Upper lobe of right lung (tissue), 1 donor: ENCODE results near the gene DEFB113. TPM values are rescaled to one million over a fixed set of nuclear protein-coding genes. Genes with fewer than 3 reads are reported as not detected.
"Not testable (repeated sequence)": the region's sequence is repeated elsewhere in the genome, so short reads cannot be mapped to it uniquely, and the experiment has no call there.

ENCODE experiments used
- ATAC-seq: fragments of 200-7000 bp; cut with Tn5 transposase; one replicate; pipeline ENCODE4 v1.9.1; 2020; ENCODE audit warnings: mild to moderate bottlenecking, moderate library complexity
- DNase-seq: peaks from one replicate; pipeline ENCODE4 v3.0.0-alpha.2; 2020
- H3K27ac ChIP-seq: fragments of 200-600 bp; one replicate; pipeline ENCODE4 v1.8.0; 2022
- H3K27me3 ChIP-seq: fragments of 200-600 bp; one replicate; pipeline ENCODE4 v1.8.0; 2022; ENCODE audit warnings: mild to moderate bottlenecking
- H3K36me3 ChIP-seq: fragments of 200-600 bp; one replicate; pipeline ENCODE4 v1.8.0; 2022
- H3K4me1 ChIP-seq: fragments of 200-600 bp; one replicate; pipeline ENCODE4 v1.8.0; 2022
- H3K4me3 ChIP-seq: fragments of 200-600 bp; one replicate; pipeline ENCODE4 v1.8.0; 2022; ENCODE audit warnings: mild to moderate bottlenecking
- H3K9me3 ChIP-seq: fragments of 200-600 bp; one replicate; pipeline ENCODE4 v1.8.0; 2022
- intact Hi-C: fragments of 100-400 bp; cut with DNase I; formaldehyde crosslinking; loops from one replicate; pipeline ENCODE4 v1.11.0; 2022
- total RNA-seq: library from RNA; stranded (reverse); fragmentation: NEBNext Ultra II Directional; extraction: Animal tissue kit (Norgen Biotek cat#: 25700); gene quantifications from one replicate; pipeline ENCODE4 v1.2.1, GENCODE V29; 2021
- TF ChIP-seq, protein P1 (sequence below): fragments of 200-600 bp; IDR thresholded peaks from one replicate; pipeline ENCODE4 v1.8.0; 2022; ENCODE audit warnings: antibody characterized with exemption
- donor health status: DM: no; HTN: yes; CAD: no; lungs with severe emphysema.

DEFB113 gene
- total RNA-seq, 1 donor from 2014 or later: not detected

DNA sequence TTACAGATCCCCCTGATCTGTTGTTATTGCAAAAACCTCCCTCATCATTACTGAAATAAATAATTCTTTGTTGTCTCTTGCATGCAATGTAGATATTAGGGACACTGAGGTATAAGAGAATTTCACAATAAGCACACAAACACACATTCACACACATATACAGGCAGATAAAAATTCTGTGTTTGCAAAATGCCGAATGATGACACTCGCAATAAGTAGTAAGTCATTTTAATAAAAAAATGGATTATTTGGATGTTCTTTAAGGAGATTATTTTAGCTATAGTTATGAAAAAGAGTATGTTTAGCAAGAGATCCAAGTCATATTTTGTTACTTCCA is 19.0 kb downstream of the DEFB113 start:
- no peak for DNase-seq
- intact Hi-C loops: no loop called here
- Histone ChIP-seq H3K27me3 (no peaks in the 10 kb centered on the region), H3K27ac (no peak overlapping the region), H3K4me1 (no peaks in the 10 kb centered on the region), H3K36me3 (no peaks in the 10 kb centered on the region), H3K9me3 (no peaks in the 10 kb centered on the region), H3K4me3 (no peak overlapping the region)
- TF ChIP-seq, protein P1, sequence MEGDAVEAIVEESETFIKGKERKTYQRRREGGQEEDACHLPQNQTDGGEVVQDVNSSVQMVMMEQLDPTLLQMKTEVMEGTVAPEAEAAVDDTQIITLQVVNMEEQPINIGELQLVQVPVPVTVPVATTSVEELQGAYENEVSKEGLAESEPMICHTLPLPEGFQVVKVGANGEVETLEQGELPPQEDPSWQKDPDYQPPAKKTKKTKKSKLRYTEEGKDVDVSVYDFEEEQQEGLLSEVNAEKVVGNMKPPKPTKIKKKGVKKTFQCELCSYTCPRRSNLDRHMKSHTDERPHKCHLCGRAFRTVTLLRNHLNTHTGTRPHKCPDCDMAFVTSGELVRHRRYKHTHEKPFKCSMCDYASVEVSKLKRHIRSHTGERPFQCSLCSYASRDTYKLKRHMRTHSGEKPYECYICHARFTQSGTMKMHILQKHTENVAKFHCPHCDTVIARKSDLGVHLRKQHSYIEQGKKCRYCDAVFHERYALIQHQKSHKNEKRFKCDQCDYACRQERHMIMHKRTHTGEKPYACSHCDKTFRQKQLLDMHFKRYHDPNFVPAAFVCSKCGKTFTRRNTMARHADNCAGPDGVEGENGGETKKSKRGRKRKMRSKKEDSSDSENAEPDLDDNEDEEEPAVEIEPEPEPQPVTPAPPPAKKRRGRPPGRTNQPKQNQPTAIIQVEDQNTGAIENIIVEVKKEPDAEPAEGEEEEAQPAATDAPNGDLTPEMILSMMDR: no peak
- ATAC-seq: no peak

GRCh38 chr6:49949062-49949461 is 20.4 kb downstream of the DEFB113 start:
- DNase-seq (no peak), ATAC-seq (no peak)
- H3K4me3 ChIP-seq: no peak overlapping the region
- no peaks in the 10 kb centered on the region for H3K36me3 ChIP-seq
- TF ChIP-seq, protein P1: no peak
- intact Hi-C loops: no loop called here
- no peaks in the 10 kb centered on the region for H3K9me3 ChIP-seq
- no peaks in the 10 kb centered on the region for H3K4me1 ChIP-seq
- H3K27ac ChIP-seq: no peak overlapping the region
- H3K27me3 ChIP-seq: no peaks in the 10 kb centered on the region

DNA sequence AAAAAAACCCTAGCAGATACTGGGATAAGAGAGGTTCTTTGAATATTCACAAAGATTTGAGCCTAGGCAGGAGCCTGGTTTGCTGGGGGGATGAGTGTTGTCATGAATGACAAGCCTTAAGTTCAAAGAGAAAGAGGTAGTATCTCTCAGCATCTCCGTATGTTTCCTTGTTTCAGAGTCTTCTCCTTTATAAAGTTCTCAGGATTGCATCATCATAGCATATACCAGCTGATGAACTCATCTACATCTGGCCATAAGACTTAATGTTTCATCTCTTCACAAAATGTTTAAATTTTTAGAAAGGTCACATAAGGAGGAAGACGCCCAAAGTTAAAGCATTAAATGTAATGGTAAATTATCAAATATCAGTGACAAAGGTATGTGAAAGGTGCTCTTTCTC is 22.6 kb downstream of the DEFB113 start:
- ATAC-seq (no peak), DNase-seq (no peak)
- no peaks in the 10 kb centered on the region for H3K9me3 ChIP-seq
- H3K27me3 ChIP-seq: no peaks in the 10 kb centered on the region
- no peaks in the 10 kb centered on the region for H3K4me1 ChIP-seq
- H3K27ac ChIP-seq: no peak overlapping the region
- H3K4me3 ChIP-seq: no peak overlapping the region
- intact Hi-C loops: no loop called here
- TF ChIP-seq, protein P1: no peak
- no peaks in the 10 kb centered on the region for H3K36me3 ChIP-seq

- DNase-seq, ATAC-seq, H3K27me3 ChIP-seq, intact Hi-C loops, H3K27ac ChIP-seq, H3K36me3 ChIP-seq, H3K9me3 ChIP-seq, H3K4me1 ChIP-seq, H3K4me3 ChIP-seq: not testable (repeated sequence)
Observed at GRCh38 chr6:49944068-49944467, 25.4 kb downstream of the DEFB113 start.

DNA sequence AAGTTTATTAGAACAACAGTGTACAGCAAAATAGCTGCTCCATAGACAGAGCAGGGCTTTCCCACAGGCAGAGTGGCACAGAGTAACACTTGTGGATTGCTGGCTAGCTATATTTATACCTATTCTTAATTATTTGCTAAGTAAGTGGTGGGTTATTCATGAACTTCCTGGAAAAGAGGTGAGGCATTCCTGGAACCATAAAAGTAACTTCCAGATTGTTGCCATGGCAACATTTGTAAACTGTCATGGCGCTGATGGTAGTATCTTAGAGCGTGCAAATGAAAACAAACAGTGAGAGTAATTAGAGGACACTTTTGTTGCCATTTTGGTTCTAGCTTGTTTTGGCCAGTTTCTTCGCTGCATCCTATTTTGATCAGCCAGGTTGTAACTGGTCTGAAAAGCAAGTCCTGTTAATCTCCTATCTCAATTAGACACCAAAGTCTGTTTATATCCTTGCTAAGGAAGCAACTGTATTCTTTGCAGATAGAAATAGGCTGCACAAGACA is 29.4 kb downstream of the DEFB113 start:
- intact Hi-C loops: no loop called here
- no peak for ATAC-seq
- Histone ChIP-seq H3K9me3 (no peaks in the 10 kb centered on the region), H3K4me1 (no peaks in the 10 kb centered on the region), H3K36me3 (no peaks in the 10 kb centered on the region), H3K4me3 (no peak overlapping the region), H3K27me3 (no peaks in the 10 kb centered on the region), H3K27ac (no peak overlapping the region)
- TF ChIP-seq, protein P1: no peak
- no peak for DNase-seq

GRCh38 chr6:49937811-49938210 is 31.6 kb downstream of the DEFB113 start:
- H3K4me1 ChIP-seq: no peaks in the 10 kb centered on the region
- TF ChIP-seq, protein P1: no peak
- H3K36me3 ChIP-seq: no peaks in the 10 kb centered on the region
- no peaks in the 10 kb centered on the region for H3K9me3 ChIP-seq
- intact Hi-C loops: no loop called here
- no peaks in the 10 kb centered on the region for H3K27me3 ChIP-seq
- DNase-seq (no peak), ATAC-seq (no peak)
- H3K4me3 ChIP-seq: no peak overlapping the region
- no peak overlapping the region for H3K27ac ChIP-seq
